GM18909 (cell line): ENCODE results near the gene ACTA2.

Experiments used
- ATAC-seq: cut with Tn5 transposase; IDR thresholded peaks from one replicate; pipeline ENCODE4 v1.9.1; 2021; ENCODE audit warnings: mild to moderate bottlenecking; ENCODE audit not compliant: unreplicated experiment, poor library complexity

The ACTA2 gene

DNA sequence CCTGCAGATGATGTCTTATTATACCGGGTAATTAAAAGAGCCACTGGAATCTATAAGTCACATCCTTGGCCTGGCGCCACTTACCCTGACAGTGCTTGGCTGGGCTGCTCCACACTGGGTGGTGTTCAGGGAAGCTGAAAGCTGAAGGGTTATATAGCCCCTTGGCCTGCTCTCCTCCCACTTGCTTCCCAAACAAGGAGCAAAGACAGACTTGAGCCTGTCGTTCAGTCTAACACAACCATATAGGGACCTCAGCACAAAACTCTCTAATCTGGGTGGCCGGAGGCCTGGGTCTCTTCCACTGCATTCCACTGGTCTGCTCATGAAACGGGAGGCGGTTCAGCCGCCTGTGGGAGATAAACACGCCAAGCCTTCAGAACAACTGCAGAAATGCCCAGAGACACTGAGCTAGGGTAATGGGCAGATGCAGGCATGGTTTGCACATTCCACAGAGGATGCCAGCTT is at the start of gene ACTA2:
TSS of gene ACTA2 (minus strand) at position 127 of the 465 bp plus-strand sequence. CDS start 3,843 bp downstream, outside the sequence.
- ATAC-seq: no peak

- ATAC-seq: no peak
These were observed 49.1 kb upstream of the ACTA2 start for GRCh38 chr10:89001729-89002072.

GRCh38 chr10:89001024-89001728 is 48.6 kb upstream of the ACTA2 start:
- no peak for ATAC-seq

GRCh38 chr10:88999625-89000024 is 47.1 kb upstream of the ACTA2 start:
- ATAC-seq: no peak

GRCh38 chr10:88996927-88997326 is 44.4 kb upstream of the ACTA2 start:
- peak; percentile 51 for ATAC-seq

DNA sequence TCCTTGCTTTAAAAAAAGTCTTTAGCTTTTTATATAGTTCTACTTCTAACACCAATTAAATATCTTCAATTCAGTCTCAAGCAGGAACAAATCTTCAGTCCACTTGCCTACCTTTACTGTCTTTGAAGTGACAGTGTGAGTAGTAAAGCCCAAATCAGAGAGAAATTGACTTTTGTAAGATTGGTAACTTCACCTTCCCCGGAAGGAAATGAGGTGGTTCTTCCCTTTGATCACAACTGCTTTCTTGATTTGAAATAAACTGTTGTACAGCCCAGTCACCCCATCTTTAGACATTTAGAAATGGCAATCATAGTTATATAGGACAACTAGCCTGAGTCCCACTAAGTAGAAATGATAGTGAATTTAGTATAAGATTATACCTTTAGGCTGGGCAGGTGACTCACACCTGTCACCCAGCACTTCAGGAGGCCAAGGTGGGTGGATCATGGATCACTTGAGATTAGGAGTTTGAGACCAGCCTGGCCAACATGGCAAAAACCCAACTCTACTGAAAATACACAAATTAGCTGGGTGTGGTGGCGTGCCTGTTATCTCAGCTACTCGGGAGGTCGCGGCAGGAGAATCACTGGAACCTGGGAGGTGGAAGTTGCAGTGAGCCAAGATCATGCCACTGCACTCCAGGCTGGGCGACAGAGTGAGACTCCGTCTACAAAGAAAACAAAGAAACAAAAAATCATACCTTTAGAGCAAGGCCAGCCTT is 42.7 kb upstream of the ACTA2 start:
- ATAC-seq: no peak

DNA sequence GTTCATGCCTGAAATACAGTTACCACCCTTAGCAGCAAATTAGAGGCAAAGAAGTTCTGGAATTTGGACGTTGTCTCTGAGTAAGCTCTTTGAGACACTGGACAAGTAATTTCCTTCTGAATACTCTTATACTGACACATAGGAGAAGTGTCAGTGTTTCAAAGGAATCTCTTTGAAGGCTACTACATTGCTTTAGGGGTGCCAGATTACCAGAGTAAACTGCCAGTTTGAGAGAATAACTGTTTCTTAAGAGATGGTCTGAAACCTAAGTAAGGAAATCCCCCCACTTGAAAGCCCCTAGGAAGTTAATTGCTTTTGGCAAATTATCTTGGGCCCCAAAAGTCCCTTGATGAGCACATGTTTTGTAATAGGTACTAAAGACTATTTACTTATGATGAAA is 41.4 kb upstream of the ACTA2 start:
- ATAC-seq: no peak

DNA sequence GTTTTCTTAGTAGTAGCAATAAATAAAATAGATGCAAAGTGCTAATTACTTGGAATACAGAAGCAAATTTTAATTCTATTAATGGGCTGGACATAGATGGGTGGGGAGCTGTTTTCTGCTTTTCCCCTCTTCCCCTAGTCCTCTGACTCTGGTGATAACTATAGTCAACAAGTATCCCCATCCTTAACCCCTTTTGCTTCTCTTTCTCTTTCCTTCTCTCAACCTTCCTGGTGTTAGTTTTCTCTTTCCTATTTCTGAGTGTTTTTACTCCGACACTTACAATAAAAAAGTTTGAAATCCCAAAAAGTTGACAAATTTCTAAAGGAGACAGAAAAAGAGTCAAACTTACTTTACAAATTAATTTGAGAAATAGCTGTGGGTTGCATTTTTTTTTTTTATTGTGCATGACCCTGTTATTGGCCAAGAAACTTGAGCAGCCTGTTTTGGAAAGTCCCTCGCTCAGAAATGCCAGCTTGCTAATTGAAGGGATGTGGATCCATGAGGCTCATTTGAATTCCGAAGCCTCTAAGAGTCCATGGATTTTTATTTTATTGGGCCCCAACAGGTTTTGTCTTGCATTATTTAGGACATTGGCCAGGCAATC is 40.5 kb upstream of the ACTA2 start:
- ATAC-seq: no peak

DNA sequence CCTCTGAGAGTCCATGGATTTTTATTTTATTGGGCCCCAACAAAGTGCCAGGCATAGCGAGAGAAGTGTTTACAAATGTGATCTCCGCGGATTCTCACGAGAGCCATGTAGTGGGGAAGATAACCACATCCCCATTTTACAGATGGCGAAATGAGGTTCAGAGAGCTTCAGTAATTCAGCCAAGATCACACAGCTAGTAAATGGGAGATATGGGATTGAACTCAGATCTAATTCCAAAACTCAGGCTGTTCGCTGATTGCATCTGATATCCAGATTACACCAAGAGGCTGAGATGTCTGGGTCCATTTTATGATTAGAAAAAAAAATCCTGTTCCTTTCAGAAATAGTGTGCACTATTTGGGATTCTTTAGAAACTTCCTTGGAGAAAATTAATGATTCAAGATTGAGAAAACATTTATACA is 39.3 kb upstream of the ACTA2 start:
- no peak for ATAC-seq

- peak; percentile 31 for ATAC-seq
These were observed 38.8 kb upstream of the ACTA2 start for GRCh38 chr10:88991161-88991898.

- ATAC-seq: peak; percentile 67
These were observed 38.0 kb upstream of the ACTA2 start, which contains the start of gene FAS for GRCh38 chr10:88990384-88991160. TSS of gene FAS (plus strand) at chr10:88990798. CDS start at chr10:88990877, 79 bp downstream.

DNA sequence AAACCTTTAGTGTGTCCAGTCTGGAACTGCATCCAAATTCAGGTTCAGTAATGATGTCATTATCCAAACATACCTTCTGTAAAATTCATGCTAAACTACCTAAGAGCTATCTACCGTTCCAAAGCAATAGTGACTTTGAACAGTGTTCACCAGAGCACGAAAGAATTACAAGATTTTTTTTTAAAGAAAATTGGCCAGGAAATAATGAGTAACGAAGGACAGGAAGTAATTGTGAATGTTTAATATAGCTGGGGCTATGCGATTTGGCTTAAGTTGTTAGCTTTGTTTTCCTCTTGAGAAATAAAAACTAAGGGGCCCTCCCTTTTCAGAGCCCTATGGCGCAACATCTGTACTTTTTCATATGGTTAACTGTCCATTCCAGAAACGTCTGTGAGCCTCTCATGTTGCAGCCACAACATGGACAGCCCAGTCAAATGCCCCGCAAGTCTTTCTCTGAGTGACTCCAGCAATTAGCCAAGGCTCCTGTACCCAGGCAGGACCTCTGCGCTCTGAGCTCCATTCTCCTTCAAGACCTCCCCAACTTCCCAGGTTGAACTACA is 37.3 kb upstream of the ACTA2 start:
- ATAC-seq: peak; percentile 13

DNA sequence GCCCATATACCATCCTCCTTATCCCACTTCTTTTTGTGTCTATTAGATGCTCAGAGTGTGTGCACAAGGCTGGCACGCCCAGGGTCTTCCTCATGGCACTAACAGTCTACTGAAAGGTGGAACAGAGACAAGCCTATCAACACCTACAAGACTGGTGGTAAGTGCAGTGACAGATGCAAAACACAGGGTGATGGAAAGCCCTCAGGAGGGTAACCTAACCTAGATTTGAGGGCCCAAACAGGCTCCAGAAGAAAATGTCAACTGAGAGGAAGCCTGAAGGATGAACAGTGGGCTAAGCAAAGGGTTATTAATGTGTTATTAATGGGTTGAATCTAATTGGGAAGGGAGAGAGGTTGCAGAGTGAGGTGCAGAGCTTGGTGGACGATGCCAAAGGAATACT is 36.9 kb upstream of the ACTA2 start:
- ATAC-seq: no peak

DNA sequence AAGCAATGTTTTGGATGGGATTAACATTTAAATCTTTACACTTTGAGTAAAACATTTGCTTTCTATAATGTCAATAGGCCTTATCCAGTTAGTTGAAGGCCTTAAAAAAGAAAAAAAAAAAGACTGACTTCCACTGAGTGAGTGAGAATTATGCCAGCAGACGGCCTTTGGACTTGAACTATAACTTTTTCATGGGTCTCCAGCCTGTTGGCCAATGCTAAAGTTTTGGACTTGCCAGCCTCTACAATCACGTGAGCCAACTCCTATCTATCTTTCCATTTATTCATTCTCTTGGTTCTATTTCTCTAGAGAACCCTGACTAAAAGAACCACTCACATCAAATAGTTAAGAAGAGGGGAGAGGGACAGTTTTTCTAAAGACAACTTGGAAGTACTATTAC is 35.3 kb upstream of the ACTA2 start:
- no peak for ATAC-seq

- ATAC-seq: no peak
These were observed 34.7 kb upstream of the ACTA2 start for GRCh38 chr10:88987243-88987725.

DNA sequence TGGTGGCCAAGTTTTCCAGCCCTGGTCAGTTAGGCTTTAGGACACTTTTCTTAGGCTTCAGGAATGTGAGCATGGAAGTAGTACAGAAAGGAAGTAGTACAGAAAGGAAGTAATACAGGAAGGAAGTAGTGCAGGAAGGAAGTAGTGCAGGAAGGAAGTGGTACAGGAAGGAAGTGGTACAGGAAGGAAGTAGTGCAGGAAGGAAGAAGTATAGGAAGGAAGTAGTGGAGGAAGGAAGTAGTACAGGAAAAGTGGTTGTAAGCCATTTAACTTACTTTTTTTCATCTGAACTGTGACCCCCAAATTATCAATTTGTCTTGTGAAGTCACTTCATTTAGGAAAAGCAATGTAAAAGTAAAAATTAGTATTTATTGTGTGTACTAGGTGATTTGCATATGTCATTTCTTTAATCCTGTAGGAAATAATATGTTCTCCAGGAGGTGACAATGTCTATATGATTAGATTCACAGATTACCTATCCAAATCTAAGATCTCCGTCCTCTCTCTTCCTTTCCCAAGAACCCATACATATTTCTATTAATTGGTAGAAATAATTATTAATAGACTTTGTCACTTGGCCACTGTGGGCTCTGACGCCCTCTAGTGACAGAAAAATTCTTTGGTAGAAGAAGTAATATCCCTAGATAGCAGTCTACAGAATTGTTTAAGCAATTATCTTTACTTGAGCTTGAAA is 34.1 kb upstream of the ACTA2 start:
- no peak for ATAC-seq

DNA sequence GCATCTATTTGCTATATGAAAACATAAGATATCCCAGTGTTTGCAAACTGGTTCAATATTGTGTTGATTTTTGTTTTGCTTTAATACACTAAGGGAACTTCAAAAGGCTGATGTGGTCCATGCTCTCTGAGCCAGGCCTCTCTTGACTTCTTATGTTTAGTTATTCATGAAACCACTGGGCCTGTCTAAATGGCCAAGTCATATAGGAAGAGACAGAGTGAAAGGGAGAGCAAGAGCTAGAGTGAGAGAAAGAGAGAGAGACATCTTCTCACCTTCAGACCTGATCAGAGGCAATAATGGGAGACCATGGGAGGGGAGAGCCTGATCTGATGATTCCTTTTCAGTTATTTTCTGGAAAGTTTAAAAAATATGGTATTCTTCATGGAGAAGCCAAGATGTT is 32.0 kb upstream of the ACTA2 start:
- ATAC-seq: no peak

GRCh38 chr10:88983939-88984338 is 31.4 kb upstream of the ACTA2 start:
- ATAC-seq: no peak

GRCh38 chr10:88983206-88983605 is 30.6 kb upstream of the ACTA2 start:
- ATAC-seq: no peak
